GM19328 (cell line): Measurements from ENCODE around the gene SKP2.
"Not testable (repeated sequence)": the region's sequence is repeated elsewhere in the genome, so short reads cannot be mapped to it uniquely, and the experiment has no call there.

Source experiments
- ATAC-seq: cut with Tn5 transposase; IDR thresholded peaks from one replicate; pipeline ENCODE4 v1.9.1; 2021; ENCODE audit warnings: mild to moderate bottlenecking, moderate library complexity; ENCODE audit not compliant: unreplicated experiment

Gene SKP2

GRCh38 chr5:36198281-36198680 lies 46.4 kb downstream of the SKP2 start:
- ATAC-seq: no peak

GRCh38 chr5:36198783-36199182 lies 46.9 kb downstream of the SKP2 start:
- not testable (repeated sequence) for ATAC-seq

- ATAC-seq: no peak
These were observed 47.7 kb downstream of the SKP2 start for GRCh38 chr5:36199620-36200019.

GRCh38 chr5:36200513-36200912 lies 48.6 kb downstream of the SKP2 start:
- no peak for ATAC-seq

- ATAC-seq: no peak
These were observed 50.6 kb downstream of the SKP2 start for GRCh38 chr5:36202521-36202961.

GRCh38 chr5:36205329-36205728 lies 53.4 kb downstream of the SKP2 start:
- ATAC-seq: no peak

GRCh38 chr5:36206913-36207312 lies 55.0 kb downstream of the SKP2 start:
- ATAC-seq: no peak

GRCh38 chr5:36208786-36209185 lies 56.9 kb downstream of the SKP2 start:
- no peak for ATAC-seq

GRCh38 chr5:36209664-36210063 lies 57.8 kb downstream of the SKP2 start:
- no peak for ATAC-seq

GRCh38 chr5:36214436-36214835 lies 62.5 kb downstream of the SKP2 start:
- ATAC-seq: no peak

- ATAC-seq: no peak
These were observed 64.0 kb downstream of the SKP2 start for GRCh38 chr5:36215910-36216309.

GRCh38 chr5:36217567-36217966 lies 65.7 kb downstream of the SKP2 start:
- no peak for ATAC-seq

- ATAC-seq: no peak
These were observed 66.1 kb downstream of the SKP2 start for GRCh38 chr5:36217988-36218387.

GRCh38 chr5:36222620-36223019 lies 70.7 kb downstream of the SKP2 start:
- ATAC-seq: no peak

- ATAC-seq: no peak
These were observed 75.1 kb downstream of the SKP2 start for GRCh38 chr5:36227046-36227445.

- no peak for ATAC-seq
These were observed 76.6 kb downstream of the SKP2 start for GRCh38 chr5:36228505-36228904.

- ATAC-seq: no peak
These were observed 78.4 kb downstream of the SKP2 start for GRCh38 chr5:36230151-36230790.

GRCh38 chr5:36232533-36232932 lies 80.6 kb downstream of the SKP2 start:
- ATAC-seq: no peak
